Activated gamma-delta T cell (primary cell): Measurements from ENCODE around the gene BCAP31.

Experiments used
- DNase-seq: peaks from one replicate; lab custom pipeline; 2025; lab: John Stamatoyannopoulos, UW

Gene BCAP31

GRCh38 chrX:153674219-153674851 is 49.9 kb downstream of the BCAP31 start:
- DNase-seq: no peak

GRCh38 chrX:153673428-153674218 is 50.6 kb downstream of the BCAP31 start, which contains the start of gene PNCK:
Gene PNCK (minus strand): TSS chrX:153673813. CDS start chrX:153673076, 737 bp downstream.
- DNase-seq: no peak

GRCh38 chrX:153672531-153673427 is 51.4 kb downstream of the BCAP31 start:
- DNase-seq: no peak

- DNase-seq: no peak
Measured at GRCh38 chrX:153671589-153672530, 52.3 kb downstream of the BCAP31 start.

GRCh38 chrX:153670748-153671588 is 53.2 kb downstream of the BCAP31 start:
- no peak for DNase-seq

- no peak for DNase-seq
Measured at GRCh38 chrX:153669901-153670731, 54.1 kb downstream of the BCAP31 start.

GRCh38 chrX:153669174-153669890 is 54.9 kb downstream of the BCAP31 start:
- no peak for DNase-seq

GRCh38 chrX:153668423-153669173 is 55.6 kb downstream of the BCAP31 start:
- no peak for DNase-seq

GRCh38 chrX:153667956-153668396 is 56.2 kb downstream of the BCAP31 start:
- no peak for DNase-seq

GRCh38 chrX:153667281-153667955 is 56.8 kb downstream of the BCAP31 start:
- no peak for DNase-seq

- DNase-seq: no peak
Measured at GRCh38 chrX:153665726-153666306, 58.4 kb downstream of the BCAP31 start.

- no peak for DNase-seq
Measured at GRCh38 chrX:153662266-153662665, 61.9 kb downstream of the BCAP31 start.

- DNase-seq: no peak
Measured at GRCh38 chrX:153659268-153659667, 64.9 kb downstream of the BCAP31 start.

GRCh38 chrX:153657161-153657560 is 67.0 kb downstream of the BCAP31 start:
- DNase-seq: no peak

GRCh38 chrX:153653556-153653955 is 70.6 kb downstream of the BCAP31 start:
- no peak for DNase-seq

- no peak for DNase-seq
Measured at GRCh38 chrX:153651540-153652079, 72.6 kb downstream of the BCAP31 start.

- no peak for DNase-seq
Measured at GRCh38 chrX:153650959-153651358, 73.2 kb downstream of the BCAP31 start.
